ENCODE data around the gene SNRNP70. TPM values are rescaled to one million over a fixed set of nuclear protein-coding genes. Genes with fewer than 3 reads are reported as not detected.
A peak's percentile ranks its signal among the peaks of the same experiment; 100 is the strongest.

The SNRNP70 gene
- total and polyA plus RNA-seq, 2 of the 13 experiments (the other 11 are each of a cell fraction or from before 2014, with no cell fraction given): 150 to 210 TPM

DNA sequence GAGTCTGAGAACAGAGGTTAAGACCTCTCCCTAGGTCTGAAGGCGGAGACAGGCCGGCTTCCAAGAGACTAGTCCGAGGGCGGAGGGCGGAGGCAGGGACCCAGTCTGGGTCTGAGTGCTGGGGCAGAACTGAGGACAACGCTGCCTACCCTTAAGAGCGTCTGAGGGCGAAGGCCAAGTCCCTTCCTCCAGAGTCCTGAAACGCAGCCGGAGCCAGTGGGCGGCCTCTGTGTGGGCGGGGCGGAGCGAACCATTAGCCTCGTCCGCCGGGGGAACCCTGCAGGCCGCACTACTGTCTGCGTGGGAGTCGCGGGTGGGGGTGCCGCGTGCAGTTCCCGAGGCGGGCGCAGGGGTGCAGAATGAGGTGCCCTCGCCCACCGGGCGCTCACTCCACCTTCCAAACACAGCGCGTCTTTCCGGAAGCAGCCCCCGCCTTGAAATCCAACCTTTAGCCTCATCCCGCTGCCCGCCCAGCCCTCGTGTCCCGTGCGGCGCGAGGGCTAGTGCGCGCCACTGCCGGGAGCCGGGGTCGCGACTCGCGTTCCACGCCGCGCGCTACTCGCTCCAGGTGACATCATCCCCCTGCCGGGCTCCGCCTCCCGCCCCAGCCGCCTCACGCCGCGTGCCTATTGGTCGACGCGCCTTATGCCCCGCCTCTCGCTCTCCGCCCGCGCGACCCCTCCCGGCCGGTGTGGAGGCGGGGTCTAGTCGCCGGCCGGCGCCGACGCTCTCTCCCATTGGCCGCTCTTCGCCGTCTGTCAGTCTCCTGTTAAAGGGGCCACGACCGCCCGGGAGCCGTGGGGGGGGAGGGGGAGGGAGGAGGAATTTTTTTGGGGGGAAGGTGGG, 33.5 kb downstream of the SNRNP70 start, which contains the start of gene C19orf73 (continued):
- TF ChIP-seq ZNF7 (CRISPR knock-in tag; IDR thresholded peaks at IDR 0.05) (no peak), TCF12 (IDR thresholded peaks at IDR 0.05) (no peak), TCF12 (CRISPR knock-in tag; IDR thresholded peaks at IDR 0.05) (no peak), BCLAF1 (IDR thresholded peaks at IDR 0.05) (no peak), SMAD3 (CRISPR knock-in tag; IDR thresholded peaks at IDR 0.05) (no peak), EP300 (IDR thresholded peaks at IDR 0.05; ENCODE audit: low read depth in 2 of 2, low read length in 2 of 2) (peak in 1 of 2 experiments; percentile 20; a peak in 2 of 4 replicates), EP300 (CRISPR knock-in tag; IDR thresholded peaks at IDR 0.05; ENCODE audit: borderline replicate concordance) (no peak; the same call in 1 of the 2 replicates), BRF2 (CRISPR knock-in tag; IDR thresholded peaks at IDR 0.05) (no peak), ZFP1 (CRISPR knock-in tag; IDR thresholded peaks at IDR 0.05) (no peak), PCBP1 (IDR thresholded peaks at IDR 0.05; ENCODE audit: borderline replicate concordance, low read depth, low read length) (0 out of 2 replicates have a peak, but pooled peaks have one; percentile 18), NR2C2 (CRISPR knock-in tag; IDR thresholded peaks at IDR 0.05; ENCODE audit: borderline replicate concordance) (peak; percentile 73), JUND (CRISPR knock-in tag; IDR thresholded peaks at IDR 0.05) (peak; percentile 74), AKAP8 (CRISPR knock-in tag; IDR thresholded peaks at IDR 0.05) (no peak; the same call in 1 of the 2 replicates), GATA4 (IDR thresholded peaks at IDR 0.05; ENCODE audit: borderline replicate concordance, low read depth) (no peak), RORA (CRISPR knock-in tag; IDR thresholded peaks at IDR 0.05) (no peak), SNAPC2 (CRISPR knock-in tag; IDR thresholded peaks at IDR 0.05) (no peak), MEIS1 (CRISPR knock-in tag; IDR thresholded peaks at IDR 0.05; ENCODE audit: borderline replicate concordance) (no peak; the same call in 1 of the 2 replicates)
- TF ChIP-seq, protein P1, sequence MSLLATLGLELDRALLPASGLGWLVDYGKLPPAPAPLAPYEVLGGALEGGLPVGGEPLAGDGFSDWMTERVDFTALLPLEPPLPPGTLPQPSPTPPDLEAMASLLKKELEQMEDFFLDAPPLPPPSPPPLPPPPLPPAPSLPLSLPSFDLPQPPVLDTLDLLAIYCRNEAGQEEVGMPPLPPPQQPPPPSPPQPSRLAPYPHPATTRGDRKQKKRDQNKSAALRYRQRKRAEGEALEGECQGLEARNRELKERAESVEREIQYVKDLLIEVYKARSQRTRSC (CRISPR knock-in tag; IDR thresholded peaks at IDR 0.05; ENCODE audit: low read depth): no peak
- TF ChIP-seq, protein P2, sequence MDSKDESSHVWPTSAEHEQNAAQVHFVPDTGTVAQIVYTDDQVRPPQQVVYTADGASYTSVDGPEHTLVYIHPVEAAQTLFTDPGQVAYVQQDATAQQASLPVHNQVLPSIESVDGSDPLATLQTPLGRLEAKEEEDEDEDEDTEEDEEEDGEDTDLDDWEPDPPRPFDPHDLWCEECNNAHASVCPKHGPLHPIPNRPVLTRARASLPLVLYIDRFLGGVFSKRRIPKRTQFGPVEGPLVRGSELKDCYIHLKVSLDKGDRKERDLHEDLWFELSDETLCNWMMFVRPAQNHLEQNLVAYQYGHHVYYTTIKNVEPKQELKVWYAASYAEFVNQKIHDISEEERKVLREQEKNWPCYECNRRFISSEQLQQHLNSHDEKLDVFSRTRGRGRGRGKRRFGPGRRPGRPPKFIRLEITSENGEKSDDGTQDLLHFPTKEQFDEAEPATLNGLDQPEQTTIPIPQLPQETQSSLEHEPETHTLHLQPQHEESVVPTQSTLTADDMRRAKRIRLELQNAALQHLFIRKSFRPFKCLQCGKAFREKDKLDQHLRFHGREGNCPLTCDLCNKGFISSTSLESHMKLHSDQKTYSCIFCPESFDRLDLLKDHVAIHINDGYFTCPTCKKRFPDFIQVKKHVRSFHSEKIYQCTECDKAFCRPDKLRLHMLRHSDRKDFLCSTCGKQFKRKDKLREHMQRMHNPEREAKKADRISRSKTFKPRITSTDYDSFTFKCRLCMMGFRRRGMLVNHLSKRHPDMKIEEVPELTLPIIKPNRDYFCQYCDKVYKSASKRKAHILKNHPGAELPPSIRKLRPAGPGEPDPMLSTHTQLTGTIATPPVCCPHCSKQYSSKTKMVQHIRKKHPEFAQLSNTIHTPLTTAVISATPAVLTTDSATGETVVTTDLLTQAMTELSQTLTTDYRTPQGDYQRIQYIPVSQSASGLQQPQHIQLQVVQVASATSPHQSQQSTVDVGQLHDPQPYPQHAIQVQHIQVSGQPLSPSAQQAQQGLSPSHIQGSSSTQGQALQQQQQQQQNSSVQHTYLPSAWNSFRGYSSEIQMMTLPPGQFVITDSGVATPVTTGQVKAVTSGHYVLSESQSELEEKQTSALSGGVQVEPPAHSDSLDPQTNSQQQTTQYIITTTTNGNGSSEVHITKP (CRISPR knock-in tag; IDR thresholded peaks at IDR 0.05; ENCODE audit: low read depth): peak; percentile 99
- TF ChIP-seq, protein P3, sequence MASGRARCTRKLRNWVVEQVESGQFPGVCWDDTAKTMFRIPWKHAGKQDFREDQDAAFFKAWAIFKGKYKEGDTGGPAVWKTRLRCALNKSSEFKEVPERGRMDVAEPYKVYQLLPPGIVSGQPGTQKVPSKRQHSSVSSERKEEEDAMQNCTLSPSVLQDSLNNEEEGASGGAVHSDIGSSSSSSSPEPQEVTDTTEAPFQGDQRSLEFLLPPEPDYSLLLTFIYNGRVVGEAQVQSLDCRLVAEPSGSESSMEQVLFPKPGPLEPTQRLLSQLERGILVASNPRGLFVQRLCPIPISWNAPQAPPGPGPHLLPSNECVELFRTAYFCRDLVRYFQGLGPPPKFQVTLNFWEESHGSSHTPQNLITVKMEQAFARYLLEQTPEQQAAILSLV (CRISPR knock-in tag; IDR thresholded peaks at IDR 0.05; ENCODE audit: borderline replicate concordance): peak; percentile 64; the same call in 1 of the 2 replicates
